ENCODE results near the gene LPIN1.
"Not testable (repeated sequence)": the region's sequence is repeated elsewhere in the genome, so short reads cannot be mapped to it uniquely, and the experiment has no call there.

LPIN1 gene

GRCh38 chr2:11716689-11717321 lies 29.6 kb upstream of the LPIN1 start:
- no peak for FAIRE-seq
- DNase-seq (ENCODE audit: low spot score), result no peak

- no peak for DNase-seq (ENCODE audit: low spot score)
- FAIRE-seq, result no peak
Observed at GRCh38 chr2:11717623-11718022, 28.8 kb upstream of the LPIN1 start.

GRCh38 chr2:11718606-11719005 lies 27.8 kb upstream of the LPIN1 start:
- no peak for FAIRE-seq
- DNase-seq (ENCODE audit: low spot score), result no peak

- FAIRE-seq (no peak), DNase-seq (ENCODE audit: low spot score) (no peak)
Observed at GRCh38 chr2:11719230-11719977, 27.0 kb upstream of the LPIN1 start.

- DNase-seq (ENCODE audit: low spot score), result no peak
- no peak for FAIRE-seq
Observed at GRCh38 chr2:11720752-11721151, 25.7 kb upstream of the LPIN1 start.

GRCh38 chr2:11722292-11723060 lies 24.0 kb upstream of the LPIN1 start:
- DNase-seq (ENCODE audit: low spot score) (no peak), FAIRE-seq (no peak)

GRCh38 chr2:11723061-11723371 lies 23.4 kb upstream of the LPIN1 start:
- DNase-seq (ENCODE audit: low spot score), result no peak
- FAIRE-seq, result no peak

GRCh38 chr2:11724151-11724550 lies 22.3 kb upstream of the LPIN1 start:
- FAIRE-seq (no peak), DNase-seq (ENCODE audit: low spot score) (no peak)

GRCh38 chr2:11726384-11726783 lies 20.0 kb upstream of the LPIN1 start:
- no peak for FAIRE-seq
- DNase-seq (ENCODE audit: low spot score), result no peak

GRCh38 chr2:11729362-11730212 lies 16.8 kb upstream of the LPIN1 start:
- DNase-seq (ENCODE audit: low spot score), result no peak
- FAIRE-seq, result peak; percentile 46

- FAIRE-seq; DNase-seq (ENCODE audit: low spot score): not testable (repeated sequence)
Observed at GRCh38 chr2:11731214-11731984, 15.0 kb upstream of the LPIN1 start.

- DNase-seq (ENCODE audit: low spot score) (no peak), FAIRE-seq (no peak)
Observed at GRCh38 chr2:11732587-11732986, 13.8 kb upstream of the LPIN1 start.

GRCh38 chr2:11737852-11738251 lies 8.6 kb upstream of the LPIN1 start:
- DNase-seq (ENCODE audit: low spot score); FAIRE-seq: not testable (repeated sequence)

GRCh38 chr2:11738589-11739436 lies 7.6 kb upstream of the LPIN1 start:
- no peak for FAIRE-seq
- peak; percentile 64 for DNase-seq (ENCODE audit: low spot score)

GRCh38 chr2:11740723-11741122 lies 5.7 kb upstream of the LPIN1 start:
- no peak for FAIRE-seq
- DNase-seq (ENCODE audit: low spot score), result no peak

- no peak for FAIRE-seq
Observed at GRCh38 chr2:11742317-11742701, 4.1 kb upstream of the LPIN1 start.

GRCh38 chr2:11742702-11743357 lies 3.6 kb upstream of the LPIN1 start:
- FAIRE-seq (no peak), DNase-seq (ENCODE audit: low spot score) (no peak)

More at GRCh38 chr2:11742317-11742701, 4.1 kb upstream of the LPIN1 start:
- no peak for DNase-seq (ENCODE audit: low spot score)

GRCh38 chr2:11743366-11743765 lies 3.1 kb upstream of the LPIN1 start:
- no peak for FAIRE-seq

GRCh38 chr2:11743846-11744553 lies 2.4 kb upstream of the LPIN1 start:
- FAIRE-seq (peak; percentile 62), DNase-seq (ENCODE audit: low spot score) (peak; percentile 100)

More at GRCh38 chr2:11743366-11743765, 3.1 kb upstream of the LPIN1 start:
- DNase-seq (ENCODE audit: low spot score), result no peak
